ENCODE data around the gene LAD1. TPM values are rescaled to one million over a fixed set of nuclear protein-coding genes. Genes with fewer than 3 reads are reported as not detected.

The LAD1 gene
- total and polyA plus RNA-seq, 2 donors (not counting 1 experiment from before 2014, with no cell fraction given): 0.10 TPM; not detected in 1

GRCh38 chr1:201433609-201434008 is 34.5 kb upstream of the LAD1 start:
- Mint-ChIP-seq H3K4me3 (no peak overlapping the region), H3K27ac (no peak overlapping the region), H3K4me1 (peaks cover 7% of the 10 kb centered on the region), H3K27me3 (peaks cover 37% of the 10 kb centered on the region), H3K9me3 (ENCODE audit: insufficient read depth) (no peaks in the 10 kb centered on the region)
- Histone ChIP-seq H3K27me3 (replicated peaks in 1 of 4; ENCODE audit: control extremely low read depth in 1 of 4, control insufficient read depth in 3 of 4, insufficient read depth in 4 of 4, low read length in 3 of 4) (peaks cover 0 to 13% (median 4%) of the 10 kb centered on the region in 4 experiments), H3K27ac (ENCODE audit: low read length in 2 of 2) (no peak overlapping the region), H3K4me1 (ENCODE audit: control insufficient read depth in 2 of 2, insufficient read depth in 2 of 2, low read length in 2 of 2) (peaks cover 3 to 7% of the 10 kb centered on the region in 2 donors), H2AFZ (ENCODE audit: insufficient read depth, low read depth, low read length, poor library complexity, severe bottlenecking) (no peak overlapping the region), H3K4me3 (ENCODE audit: control extremely low read depth in 1 of 5, extremely low read depth in 1 of 5, insufficient read depth in 1 of 5, low read depth in 2 of 5, low read length in 4 of 5) (no peak overlapping the region), H3K9ac (ENCODE audit: low read length) (no peak overlapping the region), H3K36me3 (replicated peaks in 1 of 2; ENCODE audit: control extremely low read depth in 1 of 2, control insufficient read depth in 1 of 2, extremely low read depth in 1 of 2, insufficient read depth in 2 of 2, low read length in 1 of 2) (no peaks in the 10 kb centered on the region), H4K20me1 (ENCODE audit: control insufficient read depth, insufficient read depth, low read length, poor library complexity, severe bottlenecking) (no peaks in the 10 kb centered on the region), H3K4me2 (replicated peaks; ENCODE audit: low read depth, low read length, poor library complexity, severe bottlenecking) (no peak overlapping the region), H3K9me3 (ENCODE audit: control extremely low read depth in 1 of 3, control insufficient read depth in 2 of 3, insufficient read depth in 1 of 3, low read length in 2 of 3) (no peaks in the 10 kb centered on the region), H3K79me2 (ENCODE audit: control insufficient read depth, insufficient read depth, low read length) (no peaks in the 10 kb centered on the region)
- TF ChIP-seq, protein P1, sequence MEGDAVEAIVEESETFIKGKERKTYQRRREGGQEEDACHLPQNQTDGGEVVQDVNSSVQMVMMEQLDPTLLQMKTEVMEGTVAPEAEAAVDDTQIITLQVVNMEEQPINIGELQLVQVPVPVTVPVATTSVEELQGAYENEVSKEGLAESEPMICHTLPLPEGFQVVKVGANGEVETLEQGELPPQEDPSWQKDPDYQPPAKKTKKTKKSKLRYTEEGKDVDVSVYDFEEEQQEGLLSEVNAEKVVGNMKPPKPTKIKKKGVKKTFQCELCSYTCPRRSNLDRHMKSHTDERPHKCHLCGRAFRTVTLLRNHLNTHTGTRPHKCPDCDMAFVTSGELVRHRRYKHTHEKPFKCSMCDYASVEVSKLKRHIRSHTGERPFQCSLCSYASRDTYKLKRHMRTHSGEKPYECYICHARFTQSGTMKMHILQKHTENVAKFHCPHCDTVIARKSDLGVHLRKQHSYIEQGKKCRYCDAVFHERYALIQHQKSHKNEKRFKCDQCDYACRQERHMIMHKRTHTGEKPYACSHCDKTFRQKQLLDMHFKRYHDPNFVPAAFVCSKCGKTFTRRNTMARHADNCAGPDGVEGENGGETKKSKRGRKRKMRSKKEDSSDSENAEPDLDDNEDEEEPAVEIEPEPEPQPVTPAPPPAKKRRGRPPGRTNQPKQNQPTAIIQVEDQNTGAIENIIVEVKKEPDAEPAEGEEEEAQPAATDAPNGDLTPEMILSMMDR (IDR thresholded peaks at IDR 0.05): no peak
- TF ChIP-seq EZH2 (IDR thresholded peaks at IDR 0.05; ENCODE audit: borderline replicate concordance, insufficient read depth, low read depth, low read length, poor library complexity, severe bottlenecking): no peak
- intact Hi-C loops (cut with micrococcal nuclease): loop anchor here (2.0 kb wide), 1 partner anchor 47 kb away; no protein-coding TSS in a partner anchor
- WGBS (ENCODE audit: insufficient coverage): 69% methylated on average over 3 of the region's 6 CpGs
- no peak for DNase-seq
- ChIA-PET POLR2A (no interaction called here), CTCF (interaction anchor here (0.6 to 1.7 kb wide), 4 partner anchors 47 to 96 kb away, joined by 3 to 10 read pairs (median 3); no protein-coding TSS in a partner anchor)
- ATAC-seq (ENCODE audit: low read depth): no peak

DNA sequence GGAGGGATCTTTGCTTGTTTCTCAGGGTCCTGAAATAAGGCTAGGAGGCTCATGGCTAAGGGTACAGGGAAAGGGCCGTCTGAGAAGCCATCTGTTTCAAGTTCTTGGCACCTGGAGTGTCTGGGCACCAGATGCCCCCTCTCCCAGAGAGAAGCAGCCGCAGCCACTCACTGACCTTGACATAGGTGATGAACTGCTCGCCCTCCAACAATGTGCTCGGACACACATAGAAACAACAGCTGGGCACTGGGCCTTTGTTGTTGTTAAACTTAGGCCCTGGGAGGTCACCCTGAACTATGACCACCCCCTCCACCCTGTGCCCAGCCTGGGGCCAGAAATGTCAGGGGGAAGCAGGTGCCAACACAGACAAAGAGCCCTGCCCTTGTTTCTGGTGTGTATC is 31.7 kb upstream of the LAD1 start:
- Mint-ChIP-seq H3K27me3 (peaks cover 26% of the 10 kb centered on the region), H3K27ac (no peak overlapping the region), H3K9me3 (ENCODE audit: insufficient read depth) (no peaks in the 10 kb centered on the region), H3K4me3 (no peak overlapping the region), H3K4me1 (peaks cover 2% of the 10 kb centered on the region)
- TF ChIP-seq EZH2 (IDR thresholded peaks at IDR 0.05; ENCODE audit: borderline replicate concordance, insufficient read depth, low read depth, low read length, poor library complexity, severe bottlenecking): no peak
- TF ChIP-seq, protein P1 (IDR thresholded peaks at IDR 0.05): no peak
- no peak for DNase-seq
- H3K27ac ChIP-seq (ENCODE audit: low read length in 2 of 2): no peak overlapping the region
- 70% methylated on average over 4 of the region's 4 CpGs for WGBS (ENCODE audit: insufficient coverage)
- POLR2A ChIA-PET: no interaction called here
- no peaks in the 10 kb centered on the region for H3K79me2 ChIP-seq (ENCODE audit: control insufficient read depth, insufficient read depth, low read length)
- intact Hi-C loops (cut with micrococcal nuclease): no loop called here
- H2AFZ ChIP-seq (ENCODE audit: insufficient read depth, low read depth, low read length, poor library complexity, severe bottlenecking): no peak overlapping the region
- H3K9ac ChIP-seq (ENCODE audit: low read length): no peak overlapping the region
- H4K20me1 ChIP-seq (ENCODE audit: control insufficient read depth, insufficient read depth, low read length, poor library complexity, severe bottlenecking): no peaks in the 10 kb centered on the region
- H3K36me3 ChIP-seq (replicated peaks in 1 of 2; ENCODE audit: control extremely low read depth in 1 of 2, control insufficient read depth in 1 of 2, extremely low read depth in 1 of 2, insufficient read depth in 2 of 2, low read length in 1 of 2): no peaks in the 10 kb centered on the region
- H3K4me1 ChIP-seq (ENCODE audit: control insufficient read depth in 2 of 2, insufficient read depth in 2 of 2, low read length in 2 of 2): peaks cover 2 to 4% of the 10 kb centered on the region in 2 donors
- peaks cover 0 to 3% (median 0%) of the 10 kb centered on the region in 4 experiments for H3K27me3 ChIP-seq (replicated peaks in 1 of 4; ENCODE audit: control extremely low read depth in 1 of 4, control insufficient read depth in 3 of 4, insufficient read depth in 4 of 4, low read length in 3 of 4)
- no peak overlapping the region for H3K4me3 ChIP-seq (ENCODE audit: control extremely low read depth in 1 of 5, extremely low read depth in 1 of 5, insufficient read depth in 1 of 5, low read depth in 2 of 5, low read length in 4 of 5)
- no peak for ATAC-seq (ENCODE audit: low read depth)
- no peaks in the 10 kb centered on the region for H3K9me3 ChIP-seq (ENCODE audit: control extremely low read depth in 1 of 3, control insufficient read depth in 2 of 3, insufficient read depth in 1 of 3, low read length in 2 of 3)
- no peak overlapping the region for H3K4me2 ChIP-seq (replicated peaks; ENCODE audit: low read depth, low read length, poor library complexity, severe bottlenecking)
- CTCF ChIA-PET: no interaction called here

Measured in B cell (primary cell).